Thyroid gland (tissue), 4 donors: ENCODE results near the gene ZC3H7B.

Experiments used
- CTCF ChIP-seq, 6 experiments: fragments of 200-600 bp in 3 of 6; fragments of 450-650 bp in 3 of 6; sonication (generic) in 3 of 6; IDR thresholded peaks; one replicate each; pipeline ENCODE4 v1.5.1; 2016 to 2019; ENCODE audit warnings: antibody characterized with exemption in 6 of 6, mild to moderate bottlenecking in 2 of 6, inconsistent platforms in 1 of 6, moderate library complexity in 1 of 6
- POLR2A ChIP-seq, 2 donors: fragments of 450-650 bp; IDR thresholded peaks; one replicate each; pipeline ENCODE4 v1.6.1; 2017; ENCODE audit warnings: antibody characterized with exemption in 2 of 2, mild to moderate bottlenecking in 2 of 2, moderate library complexity in 1 of 2

GRCh38 chr22:41333806-41334205 is 32.5 kb downstream of the ZC3H7B start:
- TF ChIP-seq CTCF (IDR thresholded peaks at IDR 0.05) (no peak), POLR2A (IDR thresholded peaks at IDR 0.05) (no peak)
